ENCODE measurements around the gene CPEB4.

Gene CPEB4

DNA sequence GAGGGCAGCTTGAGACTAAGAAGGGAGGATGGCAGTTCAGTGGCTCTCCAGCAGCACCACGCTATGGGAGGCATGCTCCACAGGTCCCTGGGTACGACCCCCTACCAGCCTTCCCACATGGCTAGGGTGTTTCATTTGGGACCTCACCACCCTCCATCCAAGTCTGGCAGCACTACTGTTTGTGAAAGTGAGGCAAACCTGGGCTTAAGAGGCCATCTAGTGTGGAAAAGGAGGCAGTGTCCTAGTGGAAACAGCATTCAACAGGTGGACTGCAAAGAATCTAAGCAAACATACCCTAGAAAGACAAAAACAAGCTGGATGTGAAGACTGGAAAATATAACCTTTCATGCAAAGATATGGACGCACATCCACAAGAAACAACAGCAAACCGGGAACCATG is 96.1 kb downstream of the CPEB4 start:
- Histone ChIP-seq H3K27me3 (ENCODE audit: insufficient read depth, poor library complexity, severe bottlenecking) (peaks cover 5% of the 10 kb centered on the region), H3K27ac (replicated peaks) (no peak overlapping the region), H3K4me3 (replicated peaks; ENCODE audit: insufficient read depth, low read length) (no peak overlapping the region)
- DNase-seq (ENCODE audit: low read depth in 1 of 2, low spot score in 1 of 2), result peak in 1 of 2 experiments; percentile 11
- TF ChIP-seq POLR2AphosphoS5 (IDR thresholded peaks at IDR 0.05; ENCODE audit: low read depth) (no peak), GABPA (IDR thresholded peaks at IDR 0.05; ENCODE audit: low read depth) (no peak), SPI1 (IDR thresholded peaks at IDR 0.05; ENCODE audit: borderline replicate concordance, low read depth) (no peak)
- TF ChIP-seq, protein P1, sequence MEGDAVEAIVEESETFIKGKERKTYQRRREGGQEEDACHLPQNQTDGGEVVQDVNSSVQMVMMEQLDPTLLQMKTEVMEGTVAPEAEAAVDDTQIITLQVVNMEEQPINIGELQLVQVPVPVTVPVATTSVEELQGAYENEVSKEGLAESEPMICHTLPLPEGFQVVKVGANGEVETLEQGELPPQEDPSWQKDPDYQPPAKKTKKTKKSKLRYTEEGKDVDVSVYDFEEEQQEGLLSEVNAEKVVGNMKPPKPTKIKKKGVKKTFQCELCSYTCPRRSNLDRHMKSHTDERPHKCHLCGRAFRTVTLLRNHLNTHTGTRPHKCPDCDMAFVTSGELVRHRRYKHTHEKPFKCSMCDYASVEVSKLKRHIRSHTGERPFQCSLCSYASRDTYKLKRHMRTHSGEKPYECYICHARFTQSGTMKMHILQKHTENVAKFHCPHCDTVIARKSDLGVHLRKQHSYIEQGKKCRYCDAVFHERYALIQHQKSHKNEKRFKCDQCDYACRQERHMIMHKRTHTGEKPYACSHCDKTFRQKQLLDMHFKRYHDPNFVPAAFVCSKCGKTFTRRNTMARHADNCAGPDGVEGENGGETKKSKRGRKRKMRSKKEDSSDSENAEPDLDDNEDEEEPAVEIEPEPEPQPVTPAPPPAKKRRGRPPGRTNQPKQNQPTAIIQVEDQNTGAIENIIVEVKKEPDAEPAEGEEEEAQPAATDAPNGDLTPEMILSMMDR (IDR thresholded peaks at IDR 0.05; ENCODE audit: insufficient read depth, low read length), result no peak
- TF ChIP-seq, protein P2, sequence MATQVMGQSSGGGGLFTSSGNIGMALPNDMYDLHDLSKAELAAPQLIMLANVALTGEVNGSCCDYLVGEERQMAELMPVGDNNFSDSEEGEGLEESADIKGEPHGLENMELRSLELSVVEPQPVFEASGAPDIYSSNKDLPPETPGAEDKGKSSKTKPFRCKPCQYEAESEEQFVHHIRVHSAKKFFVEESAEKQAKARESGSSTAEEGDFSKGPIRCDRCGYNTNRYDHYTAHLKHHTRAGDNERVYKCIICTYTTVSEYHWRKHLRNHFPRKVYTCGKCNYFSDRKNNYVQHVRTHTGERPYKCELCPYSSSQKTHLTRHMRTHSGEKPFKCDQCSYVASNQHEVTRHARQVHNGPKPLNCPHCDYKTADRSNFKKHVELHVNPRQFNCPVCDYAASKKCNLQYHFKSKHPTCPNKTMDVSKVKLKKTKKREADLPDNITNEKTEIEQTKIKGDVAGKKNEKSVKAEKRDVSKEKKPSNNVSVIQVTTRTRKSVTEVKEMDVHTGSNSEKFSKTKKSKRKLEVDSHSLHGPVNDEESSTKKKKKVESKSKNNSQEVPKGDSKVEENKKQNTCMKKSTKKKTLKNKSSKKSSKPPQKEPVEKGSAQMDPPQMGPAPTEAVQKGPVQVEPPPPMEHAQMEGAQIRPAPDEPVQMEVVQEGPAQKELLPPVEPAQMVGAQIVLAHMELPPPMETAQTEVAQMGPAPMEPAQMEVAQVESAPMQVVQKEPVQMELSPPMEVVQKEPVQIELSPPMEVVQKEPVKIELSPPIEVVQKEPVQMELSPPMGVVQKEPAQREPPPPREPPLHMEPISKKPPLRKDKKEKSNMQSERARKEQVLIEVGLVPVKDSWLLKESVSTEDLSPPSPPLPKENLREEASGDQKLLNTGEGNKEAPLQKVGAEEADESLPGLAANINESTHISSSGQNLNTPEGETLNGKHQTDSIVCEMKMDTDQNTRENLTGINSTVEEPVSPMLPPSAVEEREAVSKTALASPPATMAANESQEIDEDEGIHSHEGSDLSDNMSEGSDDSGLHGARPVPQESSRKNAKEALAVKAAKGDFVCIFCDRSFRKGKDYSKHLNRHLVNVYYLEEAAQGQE (IDR thresholded peaks at IDR 0.05; ENCODE audit: insufficient replicate concordance, low read depth), result no peak

DNA sequence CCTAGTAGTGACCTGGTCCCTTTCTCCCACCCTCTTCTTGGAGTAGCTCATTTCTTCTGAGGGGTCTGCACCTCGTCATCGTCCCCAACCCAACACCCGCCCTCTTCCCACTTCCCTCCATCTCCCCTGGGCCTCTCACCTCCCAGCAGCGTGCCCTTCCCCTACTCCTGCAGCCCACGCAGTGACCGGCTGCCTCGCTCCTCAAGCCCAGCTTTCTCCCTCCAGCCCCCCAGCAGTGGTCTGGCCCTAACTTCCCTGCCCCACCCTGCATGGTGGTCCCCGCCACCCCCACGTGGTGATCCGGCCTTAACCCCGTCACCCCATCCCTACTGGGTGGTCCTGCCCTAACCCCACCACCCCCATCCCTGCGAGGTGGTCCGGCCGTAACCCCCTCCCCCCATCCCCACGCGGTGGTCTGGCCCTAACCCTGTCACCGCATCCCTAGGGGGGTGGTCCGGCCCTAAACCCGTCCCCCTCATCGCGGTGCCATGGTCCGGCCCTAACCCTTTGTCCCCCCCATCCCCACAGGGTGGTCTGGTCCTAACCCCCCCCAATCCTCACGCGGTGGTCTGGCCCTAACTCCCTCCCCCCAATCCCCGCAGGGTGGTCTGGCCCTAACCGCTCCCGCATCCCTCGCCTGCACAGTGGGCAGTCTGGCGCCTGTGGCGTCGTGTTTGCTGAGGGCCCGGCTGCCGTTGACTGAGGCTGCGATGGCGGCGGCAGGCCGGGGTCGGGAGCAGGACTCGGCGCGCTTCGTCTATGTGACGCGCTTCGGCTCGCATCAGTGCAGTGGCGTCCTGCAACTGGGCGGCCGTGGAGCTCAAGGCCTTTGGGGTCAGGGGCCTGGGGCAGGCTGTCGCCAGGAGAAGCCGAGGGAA is 100.6 kb downstream of the CPEB4 start, which contains the start of gene C5orf47:
Gene C5orf47, plus strand, starts transcription at position 617 of the 878 bp plus-strand sequence. Its CDS starts 94 bp downstream, at position 711.
- H3K4me3 ChIP-seq (replicated peaks; ENCODE audit: insufficient read depth, low read length), result no peak within 1 kb of the TSS
- no peak for DNase-seq (ENCODE audit: low read depth in 1 of 2, low spot score in 1 of 2)
- TF ChIP-seq, protein P2 (IDR thresholded peaks at IDR 0.05; ENCODE audit: insufficient replicate concordance, low read depth), result no peak
- TF ChIP-seq, protein P1 (IDR thresholded peaks at IDR 0.05; ENCODE audit: insufficient read depth, low read length), result no peak
- no peak within 1 kb of the TSS for H3K27ac ChIP-seq (replicated peaks)
- peaks cover 4% of the 10 kb centered on the region for H3K27me3 ChIP-seq (ENCODE audit: insufficient read depth, poor library complexity, severe bottlenecking)

DNA sequence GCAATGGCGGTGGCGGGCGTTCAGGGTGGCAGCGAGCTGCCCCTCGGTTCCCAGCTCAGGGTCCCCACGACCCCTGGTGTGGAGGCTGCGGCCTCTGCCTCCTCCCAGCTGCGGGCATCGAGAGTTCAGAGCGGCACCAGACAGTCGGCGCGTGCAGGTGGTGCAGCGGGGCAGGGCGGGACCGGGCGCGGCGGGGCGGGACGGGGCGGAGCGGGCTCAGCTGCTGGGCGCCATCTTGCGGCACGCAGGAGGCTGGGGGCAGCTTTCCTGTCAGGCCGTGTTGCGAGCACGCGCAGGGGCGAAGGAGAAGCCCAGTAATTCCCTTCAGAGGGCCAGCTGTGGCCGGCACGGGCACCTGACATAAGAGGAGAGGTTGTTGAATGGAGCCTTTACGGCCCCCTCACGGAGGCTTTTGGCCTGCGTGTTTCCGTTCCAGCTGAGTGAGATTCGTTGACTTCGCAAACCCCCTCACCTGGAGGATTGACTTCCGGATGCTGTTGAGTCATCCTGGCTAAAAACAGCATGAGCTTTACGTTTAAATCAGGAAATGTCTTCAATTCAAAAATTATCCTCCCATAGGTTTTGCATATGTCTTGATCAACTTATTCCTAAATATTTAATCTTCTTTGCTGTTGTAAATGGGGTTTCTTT is 101.4 kb downstream of the CPEB4 start:
- Histone ChIP-seq H3K4me3 (replicated peaks; ENCODE audit: insufficient read depth, low read length) (no peak overlapping the region), H3K27me3 (ENCODE audit: insufficient read depth, poor library complexity, severe bottlenecking) (peaks cover 2% of the 10 kb centered on the region), H3K27ac (replicated peaks) (no peak overlapping the region)
- DNase-seq (ENCODE audit: low read depth in 1 of 2, low spot score in 1 of 2), result no peak
- TF ChIP-seq, protein P2 (IDR thresholded peaks at IDR 0.05; ENCODE audit: insufficient replicate concordance, low read depth), result no peak
- TF ChIP-seq GABPA (IDR thresholded peaks at IDR 0.05; ENCODE audit: low read depth) (no peak), POLR2AphosphoS5 (IDR thresholded peaks at IDR 0.05; ENCODE audit: low read depth) (no peak), SPI1 (IDR thresholded peaks at IDR 0.05; ENCODE audit: borderline replicate concordance, low read depth) (no peak)
- TF ChIP-seq, protein P1 (IDR thresholded peaks at IDR 0.05; ENCODE audit: insufficient read depth, low read length), result no peak

Measured in HL-60 (cell line).